HepG2 (cell line): ENCODE results near the gene RFX2. TPM values are rescaled to one million over a fixed set of nuclear protein-coding genes. Genes with fewer than 3 reads are reported as not detected.

ENCODE experiments used
- ATAC-seq: fragments of 200-7000 bp; cut with Tn5 transposase; 3 replicates; pipeline ENCODE4 v1.9.1; 2020; ENCODE audit warnings: mild to moderate bottlenecking, moderate library complexity
- BruUV-seq: library from RNA; stranded (reverse); fragments of 400-500 nt; replicated peaks from 2 replicates; lab custom pipeline; 2021; lab: Mats Ljungman, UMichigan
- CTCF ChIA-PET: fragments of 300-600 bp; formaldehyde crosslinking; extraction: SDS; loops from one replicate; lab custom pipeline; 2021; ENCODE audit warnings: low total read pairs, inconsistent platforms, low intra/inter-chr PET ratio; lab: Yijun Ruan, JAX
- POLR2A ChIA-PET: fragments of 350-600 bp; sonication (Branson Sonifier 250); formaldehyde crosslinking; loops from one replicate; lab custom pipeline; 2020; ENCODE audit warnings: antibody characterized with exemption, inconsistent platforms; lab: Yijun Ruan, JAX
- DNase-seq: peaks from one replicate; pipeline ENCODE4 v3.0.0-alpha.2; 2015; ENCODE audit warnings: low spot score
- FAIRE-seq: peaks from 3 replicates; lab custom pipeline; 2011; peaks lifted over from hg19 to GRCh38; lab: Jason Lieb, UNC
- H2AFZ ChIP-seq: one replicate; pipeline ENCODE4 v1.6.1; 2011; ENCODE audit warnings: low read length, inconsistent platforms
- H3K27ac ChIP-seq: fragments of 300-600 bp; 3 replicates; pipeline ENCODE4 v1.8.0; 2011; ENCODE audit warnings: mixed run types, mild to moderate bottlenecking, mixed read lengths, low read length, inconsistent platforms; ENCODE audit not compliant: insufficient read depth; ENCODE audit errors: extremely low read length
- H3K27me3 ChIP-seq, 2 experiments: fragments of 200-600 bp in 1 of 2; 2 replicates in 1 of 2; 3 replicates in 1 of 2; pipeline versions ENCODE4 v1.6.0 to v1.8.0; 2011; ENCODE audit warnings: low read length in 2 of 2, mild to moderate bottlenecking in 2 of 2, moderate library complexity in 2 of 2, inconsistent platforms in 1 of 2; ENCODE audit not compliant: insufficient read depth in 2 of 2, control insufficient read depth in 1 of 2
- H3K36me3 ChIP-seq, 2 experiments: fragments of 200-600 bp in 1 of 2; replicated peaks in 1 of 2; 2 replicates in 1 of 2; 3 replicates in 1 of 2; pipeline versions ENCODE4 v1.5.1 to v1.8.0; 2011; ENCODE audit warnings: low read length in 2 of 2, inconsistent platforms in 1 of 2; ENCODE audit not compliant: insufficient read depth in 2 of 2, control insufficient read depth in 1 of 2
- H3K4me1 ChIP-seq: 2 replicates; pipeline ENCODE4 v1.5.1; 2012; ENCODE audit warnings: low read length, inconsistent platforms; ENCODE audit not compliant: insufficient read depth
- H3K4me2 ChIP-seq: 2 replicates; pipeline ENCODE4 v1.6.0; 2011; ENCODE audit warnings: low read depth, low read length, inconsistent platforms
- H3K4me3 ChIP-seq, 3 experiments: fragments of 200-600 bp in 1 of 3; sonication (generic), shearing (Covaris generic) in 1 of 3; replicated peaks in 1 of 3; 2 replicates each; pipeline ENCODE4 v1.5.1; 2011 to 2016; ENCODE audit warnings: low read length in 3 of 3, inconsistent platforms in 2 of 3, low read depth in 2 of 3, mild to moderate bottlenecking in 2 of 3, control low read depth in 1 of 3, mixed read lengths in 1 of 3; ENCODE audit not compliant: insufficient read depth in 1 of 3
- H3K79me2 ChIP-seq: one replicate; pipeline ENCODE4 v1.6.1; 2011; ENCODE audit warnings: low read length, inconsistent platforms; ENCODE audit not compliant: insufficient read depth
- H3K9ac ChIP-seq: 2 replicates; pipeline ENCODE4 v1.6.0; 2011; ENCODE audit warnings: mild to moderate bottlenecking, low read depth, low read length, inconsistent platforms; ENCODE audit not compliant: insufficient read depth
- H3K9me3 ChIP-seq: 2 replicates; pipeline ENCODE4 v1.5.1; 2012; ENCODE audit warnings: mild to moderate bottlenecking, low read length
- H4K20me1 ChIP-seq: 2 replicates; pipeline ENCODE4 v1.6.0; 2011; ENCODE audit warnings: inconsistent platforms, mild to moderate bottlenecking, low read length, moderate library complexity; ENCODE audit not compliant: insufficient read depth
- MTERF4 ChIP-seq: sonication (generic); formaldehyde crosslinking; IDR thresholded peaks from 2 replicates; pipeline ENCODE4 v1.8.0; 2023; ENCODE audit warnings: mild to moderate bottlenecking, missing genetic modification reagents
- TCF7L2 ChIP-seq: IDR thresholded peaks from 2 replicates; pipeline ENCODE4 v1.6.1; 2011; ENCODE audit warnings: mild to moderate bottlenecking, low read depth, low read length, moderate library complexity
- ZBTB40 ChIP-seq, 2 experiments: fragments of 450-650 bp in 1 of 2; sonication (generic) in 1 of 2; formaldehyde crosslinking in 1 of 2; IDR thresholded peaks; 2 replicates each; pipeline versions ENCODE4 v1.6.1 to v1.8.0; 2016 to 2022; ENCODE audit warnings: antibody characterized with exemption in 1 of 2, mild to moderate bottlenecking in 1 of 2, missing genetic modification reagents in 1 of 2
- ZNF678 ChIP-seq: sonication (generic); formaldehyde crosslinking; IDR thresholded peaks from 2 replicates; pipeline ENCODE4 v1.4.0; 2020; ENCODE audit warnings: mild to moderate bottlenecking, missing genetic modification reagents
- WGBS: methylation state at CpG from one replicate; pipeline ENCODE4 v1.1.6; 2017; ENCODE audit warnings: low lambda C conversion rate; 5-methylcytosine and 5-hydroxymethylcytosine counted together
- in situ Hi-C: cut with HindIII; loops from 2 replicates; pipeline ENCODE4 v1.10.0; 2017; ENCODE audit warnings: low pct_unique_long_range_greater_than_20kb; ENCODE audit not compliant: extremely low pct_ligation_motif_present
- intact Hi-C: fragments of 100-400 bp; cut with micrococcal nuclease; formaldehyde crosslinking; loops from one replicate; pipeline ENCODE4 v1.10.0; 2022; ENCODE audit not compliant: unreplicated experiment
- polyA plus RNA-seq, 8 experiments: library from polyadenylated mRNA; depleted of rRNA in 3 of 8; stranded (reverse) in 7 of 8; unstranded in 1 of 8; fragments of >200 nt; fragmentation: Illumina TruSeq in 4 of 8; extraction: Trizol in 4 of 8; gene quantifications; 2 replicates each; pipeline versions ENCODE4 v1.2.1 to v1.2.3, GENCODE V29; 2011 to 2016; ENCODE audit warnings: low read depth in 4 of 8, missing spikeins in 1 of 8, mixed read lengths in 1 of 8; ENCODE audit not compliant: insufficient read depth in 1 of 8
- total RNA-seq, 5 experiments: library from RNA; depleted of rRNA; stranded (reverse); fragments of >200 nt; fragmentation: Illumina TruSeq; extraction: Trizol; gene quantifications; 2 replicates each; pipeline ENCODE4 v1.2.3, GENCODE V29; 2016; ENCODE audit warnings: low read depth in 1 of 5

The RFX2 gene
- total and polyA plus RNA-seq, 2 of the 13 experiments (the other 11 are each of a cell fraction or from before 2014, with no cell fraction given) = 2.8 to 3.3 TPM

- no peak for TF ChIP-seq MTERF4 (CRISPR knock-in tag)
These were observed 66.1 kb downstream of the RFX2 start (continued) for GRCh38 chr19:6044056-6044805.

DNA sequence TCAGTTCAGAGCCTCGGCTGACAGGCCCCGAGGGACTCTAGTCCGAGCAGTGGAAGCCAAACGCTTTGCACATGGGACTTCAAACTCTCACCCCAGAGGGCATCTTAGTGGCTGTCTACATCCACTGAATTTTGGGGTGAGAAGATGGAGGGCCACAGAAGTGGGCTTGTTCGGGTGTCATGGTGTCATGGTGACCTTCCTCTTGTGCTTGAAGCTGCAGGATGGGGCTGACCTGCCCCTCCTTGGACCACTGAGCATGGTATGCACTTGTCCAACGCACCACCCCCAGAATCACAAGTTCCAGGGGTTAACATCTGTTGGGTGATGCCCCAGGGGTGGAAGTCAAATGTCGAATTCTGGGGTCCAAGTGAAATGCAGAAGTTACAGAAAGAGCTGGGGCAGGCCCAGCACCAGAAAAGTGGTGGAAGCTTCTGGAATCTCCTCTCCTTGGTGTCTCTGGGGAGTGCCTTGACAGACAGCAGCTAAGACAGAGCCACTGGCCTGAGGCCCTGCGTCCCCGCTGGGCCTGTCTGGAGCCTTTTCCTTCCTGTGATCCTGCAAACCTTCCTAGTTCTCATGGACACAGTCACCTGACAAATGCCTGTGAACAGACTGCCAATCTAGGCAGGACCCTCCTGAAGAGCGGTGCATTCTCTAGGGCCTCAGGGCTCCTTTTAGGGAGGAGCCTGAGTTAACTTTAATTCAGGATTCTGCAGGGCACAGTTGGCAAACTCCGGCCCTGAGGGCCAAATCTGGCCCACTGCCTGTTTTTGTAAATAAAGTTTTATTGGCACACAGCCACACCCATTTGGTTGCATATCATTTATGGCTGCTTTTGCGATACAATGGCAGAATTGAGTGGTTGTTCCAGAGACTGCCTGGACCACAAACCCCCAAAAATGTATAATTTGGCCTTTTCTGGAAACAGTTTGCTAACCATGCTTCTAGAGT, 67.2 kb downstream of the RFX2 start:
- CTCF ChIA-PET = no interaction called here

More for the DNA sequence above, 67.2 kb downstream of the RFX2 start:
- H3K9ac ChIP-seq = no peak overlapping the region
- TF ChIP-seq ZNF678 (CRISPR knock-in tag) (no peak), TCF7L2 (no peak), ZBTB40 (IDR thresholded peaks at IDR 0.05) (0 out of 2 replicates have a peak, but pooled peaks have one; percentile 27), ZBTB40 (CRISPR knock-in tag; IDR thresholded peaks at IDR 0.05) (peak; percentile 95)
- ATAC-seq (no peak), DNase-seq (no peak), FAIRE-seq (no peak)
- H2AFZ ChIP-seq = no peak overlapping the region
- in situ Hi-C loops (loop anchor here (25.0 kb wide), 1 partner anchor 269 kb away; no protein-coding TSS in a partner anchor), intact Hi-C loops (no loop called here)
- H3K4me1 ChIP-seq = peaks cover 1% of the 10 kb centered on the region
- POLR2A ChIA-PET = no interaction called here
- no peaks in the 10 kb centered on the region for H3K36me3 ChIP-seq
- H3K4me3 ChIP-seq = no peak overlapping the region
- BruUV-seq = no TSS peak
- WGBS = 57% methylated on average over 6 of the region's 12 CpGs
- no peak overlapping the region for H3K27ac ChIP-seq
- no peaks in the 10 kb centered on the region for H3K9me3 ChIP-seq
- H3K79me2 ChIP-seq = no peaks in the 10 kb centered on the region
- no peaks in the 10 kb centered on the region; the same call in 1 of the 2 replicates for H4K20me1 ChIP-seq
- H3K27me3 ChIP-seq = no peaks in the 10 kb centered on the region
- H3K4me2 ChIP-seq = no peak overlapping the region
